ENCODE measurements around the gene IFNAR1.

IFNAR1 gene

DNA sequence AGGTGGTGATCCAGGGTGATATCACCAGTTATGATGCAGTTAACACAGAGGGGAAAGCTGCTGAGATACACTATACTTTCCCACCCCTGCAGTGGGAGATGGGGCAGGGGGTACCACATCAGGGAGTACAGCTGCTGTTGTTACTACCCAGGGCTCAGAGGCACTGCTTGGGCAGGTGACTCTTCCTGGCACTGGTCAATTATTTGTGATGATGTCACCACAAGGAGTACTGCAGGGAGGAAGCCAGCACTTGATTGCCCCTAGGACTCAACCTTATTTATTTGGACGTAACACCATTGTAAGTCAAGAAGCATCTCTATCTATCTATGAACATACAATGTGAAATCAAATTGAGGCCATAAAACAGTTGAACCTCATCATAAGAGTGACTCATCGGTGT is 10.1 kb downstream of the IFNAR1 start:
- DNase-seq (ENCODE audit: extremely low read depth, low read depth), result no peak
- H3K4me3 ChIP-seq (replicated peaks; ENCODE audit: low read depth, low read length), result no peak overlapping the region
- TF ChIP-seq, protein P1, sequence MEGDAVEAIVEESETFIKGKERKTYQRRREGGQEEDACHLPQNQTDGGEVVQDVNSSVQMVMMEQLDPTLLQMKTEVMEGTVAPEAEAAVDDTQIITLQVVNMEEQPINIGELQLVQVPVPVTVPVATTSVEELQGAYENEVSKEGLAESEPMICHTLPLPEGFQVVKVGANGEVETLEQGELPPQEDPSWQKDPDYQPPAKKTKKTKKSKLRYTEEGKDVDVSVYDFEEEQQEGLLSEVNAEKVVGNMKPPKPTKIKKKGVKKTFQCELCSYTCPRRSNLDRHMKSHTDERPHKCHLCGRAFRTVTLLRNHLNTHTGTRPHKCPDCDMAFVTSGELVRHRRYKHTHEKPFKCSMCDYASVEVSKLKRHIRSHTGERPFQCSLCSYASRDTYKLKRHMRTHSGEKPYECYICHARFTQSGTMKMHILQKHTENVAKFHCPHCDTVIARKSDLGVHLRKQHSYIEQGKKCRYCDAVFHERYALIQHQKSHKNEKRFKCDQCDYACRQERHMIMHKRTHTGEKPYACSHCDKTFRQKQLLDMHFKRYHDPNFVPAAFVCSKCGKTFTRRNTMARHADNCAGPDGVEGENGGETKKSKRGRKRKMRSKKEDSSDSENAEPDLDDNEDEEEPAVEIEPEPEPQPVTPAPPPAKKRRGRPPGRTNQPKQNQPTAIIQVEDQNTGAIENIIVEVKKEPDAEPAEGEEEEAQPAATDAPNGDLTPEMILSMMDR (IDR thresholded peaks at IDR 0.05; ENCODE audit: low read depth, low read length, missing control alignments), result no peak

DNA sequence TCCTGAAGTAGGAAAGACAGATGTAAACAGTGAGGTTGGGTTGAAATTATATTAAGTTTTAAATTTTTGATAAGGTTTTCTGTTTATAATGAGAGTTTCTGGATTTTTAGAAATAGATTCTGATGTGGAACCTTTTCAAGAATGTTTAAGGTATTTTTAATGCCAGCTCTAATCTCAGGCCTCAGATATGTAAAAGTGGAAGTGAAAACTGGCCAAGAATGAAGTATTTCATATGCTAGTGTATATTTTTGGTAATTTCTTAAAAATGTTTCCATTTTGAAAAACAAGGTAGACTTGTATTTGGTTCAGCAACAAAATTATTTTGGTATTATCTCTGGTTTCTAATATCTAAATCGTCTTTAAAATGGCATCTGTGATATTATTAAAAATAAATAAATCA is 14.4 kb downstream of the IFNAR1 start:
- TF ChIP-seq, protein P1 (IDR thresholded peaks at IDR 0.05; ENCODE audit: low read depth, low read length, missing control alignments), result no peak
- no peak for DNase-seq (ENCODE audit: extremely low read depth, low read depth)
- no peak overlapping the region for H3K4me3 ChIP-seq (replicated peaks; ENCODE audit: low read depth, low read length)

DNA sequence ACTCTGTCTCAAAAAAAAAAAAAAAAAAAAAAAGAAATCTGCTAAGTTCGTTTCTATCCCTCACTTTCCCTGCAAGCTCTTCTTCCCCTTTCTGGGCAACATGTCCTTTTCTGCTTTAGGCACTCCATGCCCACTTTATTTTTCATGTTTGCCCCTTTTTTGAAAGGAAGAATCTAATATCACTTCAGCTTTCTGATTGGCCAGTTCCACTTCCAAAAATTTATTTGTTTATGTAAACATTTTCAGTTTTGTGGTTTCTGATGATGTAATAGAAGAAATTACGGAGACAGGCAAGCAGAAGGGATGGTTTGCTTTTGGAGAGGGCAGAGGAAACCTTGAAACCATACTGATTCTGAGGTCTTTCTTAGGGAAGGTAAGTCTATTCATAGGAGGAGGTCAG is 15.1 kb downstream of the IFNAR1 start:
- no peak for DNase-seq (ENCODE audit: extremely low read depth, low read depth)
- no peak overlapping the region for H3K4me3 ChIP-seq (replicated peaks; ENCODE audit: low read depth, low read length)
- TF ChIP-seq, protein P1 (IDR thresholded peaks at IDR 0.05; ENCODE audit: low read depth, low read length, missing control alignments), result no peak

DNA sequence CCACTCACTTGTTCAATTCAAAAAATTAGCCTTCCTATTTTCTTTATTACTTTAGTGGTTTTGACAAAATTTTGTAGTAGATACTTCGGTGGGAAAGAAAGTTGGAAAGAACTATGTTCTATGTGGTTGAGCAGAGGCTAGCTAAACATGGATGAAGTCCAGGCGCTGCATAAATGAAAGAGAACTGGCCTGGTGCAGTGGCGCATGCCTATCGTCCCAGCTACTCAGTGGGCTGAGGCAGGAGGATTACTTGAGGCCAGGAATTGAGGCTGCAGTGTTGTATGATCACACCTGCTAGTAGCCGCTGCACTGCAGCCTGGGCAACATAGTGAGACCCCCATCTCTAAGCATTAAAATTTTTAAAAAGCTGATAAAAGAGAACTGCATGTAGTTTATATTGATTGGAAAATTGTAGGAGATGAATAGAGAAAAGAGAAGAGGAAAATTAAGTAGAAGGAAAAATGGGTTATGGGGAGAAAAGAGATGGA is 21.0 kb downstream of the IFNAR1 start:
- TF ChIP-seq, protein P1 (IDR thresholded peaks at IDR 0.05; ENCODE audit: low read depth, low read length, missing control alignments), result no peak

DNA sequence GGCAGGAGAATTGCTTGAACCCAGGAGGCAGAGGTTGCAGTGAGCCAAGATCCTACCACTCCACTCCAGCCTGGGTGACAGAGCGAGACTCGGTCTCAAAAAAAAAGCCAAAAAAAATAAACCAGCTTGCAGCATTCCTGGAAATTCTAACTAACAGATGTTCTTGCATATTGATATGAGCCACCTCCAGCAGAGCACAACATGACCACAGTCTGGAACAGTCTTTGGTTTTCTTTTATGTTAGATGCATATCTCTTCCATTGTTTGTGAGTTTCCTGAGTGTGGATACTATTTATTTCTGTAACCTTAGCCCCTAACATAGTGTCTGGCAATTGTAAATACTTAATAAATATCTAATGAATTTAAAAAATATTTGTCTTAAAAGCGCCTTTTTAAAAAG is 23.9 kb downstream of the IFNAR1 start:
- TF ChIP-seq, protein P1 (IDR thresholded peaks at IDR 0.05; ENCODE audit: low read depth, low read length, missing control alignments), result no peak
- DNase-seq (ENCODE audit: extremely low read depth, low read depth), result no peak
- no peak overlapping the region for H3K4me3 ChIP-seq (replicated peaks; ENCODE audit: low read depth, low read length)

More for the DNA sequence above, 21.0 kb downstream of the IFNAR1 start:
- no peak for DNase-seq (ENCODE audit: extremely low read depth, low read depth)
- no peak overlapping the region for H3K4me3 ChIP-seq (replicated peaks; ENCODE audit: low read depth, low read length)

DNA sequence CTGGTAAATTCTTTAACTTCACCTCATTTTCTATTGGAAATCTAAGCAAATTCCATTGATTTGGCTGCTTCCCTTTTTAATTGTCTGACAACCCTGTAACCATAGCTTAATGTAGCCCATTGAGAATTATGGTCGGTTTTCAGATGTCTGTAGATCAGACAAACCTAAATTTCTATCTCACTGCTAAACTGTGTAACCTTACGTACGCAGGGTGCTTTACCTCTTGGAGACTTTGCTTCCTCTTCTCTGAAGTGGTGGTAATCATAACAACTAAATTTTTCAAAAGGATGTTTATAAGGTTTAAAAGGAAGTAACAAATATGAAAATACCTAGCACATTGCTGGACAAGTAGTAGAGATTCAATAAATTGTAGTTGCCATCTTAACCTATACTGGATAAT is 25.9 kb downstream of the IFNAR1 start:
- TF ChIP-seq, protein P1 (IDR thresholded peaks at IDR 0.05; ENCODE audit: low read depth, low read length, missing control alignments), result no peak
- no peak overlapping the region for H3K4me3 ChIP-seq (replicated peaks; ENCODE audit: low read depth, low read length)
- no peak for DNase-seq (ENCODE audit: extremely low read depth, low read depth)

DNA sequence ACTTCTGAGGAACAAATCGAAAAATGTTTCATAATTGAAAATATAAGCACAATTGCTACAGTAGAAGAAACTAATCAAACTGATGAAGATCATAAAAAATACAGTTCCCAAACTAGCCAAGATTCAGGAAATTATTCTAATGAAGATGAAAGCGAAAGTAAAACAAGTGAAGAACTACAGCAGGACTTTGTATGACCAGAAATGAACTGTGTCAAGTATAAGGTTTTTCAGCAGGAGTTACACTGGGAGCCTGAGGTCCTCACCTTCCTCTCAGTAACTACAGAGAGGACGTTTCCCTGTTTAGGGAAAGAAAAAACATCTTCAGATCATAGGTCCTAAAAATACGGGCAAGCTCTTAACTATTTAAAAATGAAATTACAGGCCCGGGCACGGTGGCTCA is 30.6 kb downstream of the IFNAR1 start:
- H3K4me3 ChIP-seq (replicated peaks; ENCODE audit: low read depth, low read length), result no peak overlapping the region
- TF ChIP-seq, protein P1 (IDR thresholded peaks at IDR 0.05; ENCODE audit: low read depth, low read length, missing control alignments), result no peak
- no peak for DNase-seq (ENCODE audit: extremely low read depth, low read depth)

All from HFF-Myc (cell line).